ENCODE data around the gene ERLIN1.
"Not testable (repeated sequence)": the region's sequence is repeated elsewhere in the genome, so short reads cannot be mapped to it uniquely, and the experiment has no call there.

The ERLIN1 gene

DNA sequence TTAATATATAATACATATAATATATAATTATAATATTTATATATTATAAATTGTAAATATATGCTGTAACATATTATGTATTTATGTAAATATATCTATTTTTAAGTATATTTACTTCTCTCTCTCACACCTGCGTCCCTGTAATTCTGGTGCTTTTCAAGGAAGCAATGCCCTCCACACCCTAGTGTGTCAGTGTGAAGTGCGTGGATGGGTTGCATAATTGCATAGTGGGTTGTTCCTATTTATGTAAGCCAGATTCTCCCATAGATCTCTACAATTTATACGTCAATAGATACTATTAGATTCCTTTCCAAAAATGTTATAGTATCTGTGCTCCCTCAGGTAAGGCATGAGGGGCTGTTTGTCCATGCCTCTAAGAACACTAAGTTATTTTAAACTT, 54.3 kb downstream of the ERLIN1 start:
- no peak for DNase-seq

- DNase-seq, result no peak
These were observed 55.0 kb downstream of the ERLIN1 start for GRCh38 chr10:100130831-100131230.

GRCh38 chr10:100129424-100129823, 56.4 kb downstream of the ERLIN1 start:
- no peak for DNase-seq

DNA sequence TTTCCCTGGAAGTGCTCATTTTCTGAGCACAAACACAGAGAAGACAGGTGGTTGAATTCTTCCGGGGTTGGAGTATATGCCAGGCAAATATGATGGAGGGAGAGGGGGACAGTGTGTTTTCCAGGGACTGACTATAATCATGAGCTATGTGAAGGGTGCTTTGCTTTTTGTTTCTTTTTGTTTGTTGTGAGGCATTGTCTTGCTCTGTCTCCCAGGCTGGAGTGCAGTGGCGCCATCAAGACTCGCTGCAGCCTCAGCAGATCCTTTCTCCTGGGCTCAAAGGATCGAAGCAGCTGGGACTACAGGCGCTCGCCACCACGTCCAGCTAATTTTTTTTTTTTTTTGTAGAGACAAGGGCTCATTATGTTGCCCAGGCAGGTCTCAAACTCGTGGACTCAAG, 56.9 kb downstream of the ERLIN1 start:
- DNase-seq, result no peak

DNA sequence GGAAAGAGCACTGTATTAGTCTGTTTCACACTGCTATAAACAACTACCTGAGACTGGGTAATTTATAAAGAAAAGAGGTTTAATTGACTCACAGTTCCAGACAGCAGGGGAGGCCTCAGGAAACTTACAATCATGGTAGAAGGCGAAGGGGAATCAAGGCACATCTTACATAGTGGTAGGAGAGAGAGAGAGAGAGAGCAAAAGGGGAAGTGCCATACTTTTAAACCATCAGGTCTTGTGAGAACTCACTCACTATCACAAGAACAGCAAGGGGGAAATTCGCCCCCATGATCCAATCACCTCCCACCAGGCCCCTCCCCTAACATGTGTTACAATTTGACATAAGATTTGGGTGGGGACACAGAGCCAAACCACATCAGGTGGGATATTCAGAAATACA, 60.5 kb downstream of the ERLIN1 start:
- DNase-seq, result not testable (repeated sequence)

GRCh38 chr10:100124097-100124496, 61.7 kb downstream of the ERLIN1 start:
- no peak for DNase-seq

- no peak for DNase-seq
These were observed 63.0 kb downstream of the ERLIN1 start for GRCh38 chr10:100122780-100123179.

- DNase-seq, result no peak
These were observed 65.3 kb downstream of the ERLIN1 start for GRCh38 chr10:100120550-100120949.

GRCh38 chr10:100119726-100120125, 66.1 kb downstream of the ERLIN1 start:
- DNase-seq, result no peak

DNA sequence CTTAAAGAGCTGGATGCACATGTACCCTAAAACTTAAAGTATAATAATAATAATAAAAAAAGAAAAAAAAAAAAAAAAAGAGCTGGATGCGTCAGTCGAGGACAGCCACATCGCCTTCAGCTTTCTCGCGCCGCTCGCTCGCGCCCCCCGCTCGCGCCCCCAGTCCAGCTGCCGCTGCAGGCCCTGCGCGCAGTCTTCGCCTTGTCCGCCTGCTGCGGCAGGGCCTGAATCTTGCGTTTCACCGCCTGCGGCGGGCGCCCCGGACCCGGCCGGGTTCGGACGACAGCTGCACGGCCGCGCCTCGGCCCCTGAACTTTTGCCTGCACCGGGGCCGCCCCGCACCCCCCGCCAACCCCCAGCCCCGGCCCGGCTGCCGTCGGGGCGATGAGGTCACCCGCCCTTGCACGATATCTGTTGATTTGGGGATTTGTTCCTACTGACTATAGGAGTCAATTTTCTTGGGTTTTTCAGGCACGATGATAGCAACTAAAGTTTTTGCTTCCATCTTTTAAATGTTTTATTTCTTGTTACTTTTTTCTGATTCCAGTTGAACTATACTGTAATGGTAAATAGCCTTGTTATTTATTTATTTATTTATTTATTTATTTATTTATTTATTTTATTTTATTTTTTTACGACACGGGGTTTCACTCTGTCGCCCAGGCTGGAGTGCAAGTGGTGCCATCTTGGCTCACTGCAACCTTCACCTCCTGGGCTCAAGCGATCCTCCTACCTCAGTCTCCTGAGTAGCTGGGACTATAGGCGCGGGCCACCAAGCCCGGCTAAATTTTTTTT, 70.7 kb downstream of the ERLIN1 start:
- DNase-seq, result no peak

DNA sequence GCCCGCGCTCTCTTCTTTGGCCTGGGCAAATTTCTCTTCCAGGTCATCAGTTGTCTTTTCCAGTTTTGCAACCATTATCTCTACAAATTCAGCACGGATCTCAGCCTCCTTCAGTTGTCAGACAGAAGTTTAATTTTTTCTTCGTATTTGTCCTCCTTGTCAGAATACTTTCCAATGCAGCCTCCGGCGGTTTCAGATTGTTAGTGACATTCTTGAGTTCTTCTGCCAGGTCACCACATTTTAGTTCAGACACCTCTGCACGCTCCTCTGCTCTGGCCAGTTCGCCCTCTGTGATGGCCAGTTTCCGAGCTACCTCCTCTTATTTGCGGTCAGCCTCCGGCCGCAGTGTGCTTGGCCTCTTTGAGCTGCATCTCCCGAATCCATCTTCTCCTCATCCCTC, 71.4 kb downstream of the ERLIN1 start:
- DNase-seq, result no peak

- DNase-seq, result no peak
These were observed 76.2 kb downstream of the ERLIN1 start for GRCh38 chr10:100109670-100110069.

- no peak for DNase-seq
These were observed 79.0 kb downstream of the ERLIN1 start for GRCh38 chr10:100106865-100107264.

DNA sequence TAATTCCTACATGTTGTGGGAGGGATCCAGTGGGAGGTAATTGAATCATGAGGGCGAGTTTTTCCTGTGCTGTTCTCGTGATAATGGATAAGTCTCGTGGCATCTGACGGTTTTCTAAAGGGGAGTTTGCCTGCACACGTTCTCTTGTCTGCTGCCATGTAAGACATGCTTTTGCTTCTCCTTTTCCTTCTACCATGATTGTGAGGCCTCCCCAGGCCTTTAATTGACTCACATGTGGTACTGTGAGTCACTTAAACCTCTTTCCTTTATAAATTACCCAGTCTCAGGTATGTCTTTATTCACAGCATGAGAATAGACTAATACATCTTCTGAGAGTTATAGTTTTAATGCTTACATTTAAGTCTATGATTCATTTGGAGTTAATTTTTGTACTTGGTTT, 81.5 kb downstream of the ERLIN1 start:
- no peak for DNase-seq

- no peak for DNase-seq
These were observed 82.2 kb downstream of the ERLIN1 start for GRCh38 chr10:100103581-100103980.

GRCh38 chr10:100101192-100102076, 84.4 kb downstream of the ERLIN1 start:
- no peak for DNase-seq

- no peak for DNase-seq
These were observed 85.1 kb downstream of the ERLIN1 start for GRCh38 chr10:100100651-100101184.

Measured in SW 1271 (cell line).